Measurements from ENCODE around the gene ERBB2. TPM values are rescaled to one million over a fixed set of nuclear protein-coding genes. Genes with fewer than 3 reads are reported as not detected.

The ERBB2 gene
- total and polyA plus RNA-seq, 2 of the 13 experiments (the other 11 are each of a cell fraction or from before 2014, with no cell fraction given), result 57.7 to 64.1 TPM

GRCh38 chr17:39746145-39746461, 46.2 kb downstream of the ERBB2 start:
- H3K79me2 ChIP-seq (ENCODE audit: insufficient read depth, low read length), result peaks cover 12% of the 10 kb centered on the region
- 98% methylated on average over 7 of the region's 7 CpGs for WGBS (ENCODE audit: low lambda C conversion rate)
- no TSS peak for BruUV-seq (replicated peaks)
- intact Hi-C loops (cut with micrococcal nuclease; ENCODE audit: unreplicated experiment) (no loop called here), in situ Hi-C loops (cut with HindIII; ENCODE audit: extremely low pct_ligation_motif_present, low pct_unique_long_range_greater_than_20kb) (no loop called here)
- FAIRE-seq (no peak), ATAC-seq (no peak), DNase-seq (ENCODE audit: low spot score) (no peak)
- no peak overlapping the region for H3K27ac ChIP-seq (ENCODE audit: extremely low read length, insufficient read depth, low read length)
- ChIA-PET POLR2A (no interaction called here), CTCF (ENCODE audit: low intra/inter-chr PET ratio, low total read pairs) (no interaction called here)
- no peaks in the 10 kb centered on the region for H3K27me3 ChIP-seq (ENCODE audit: control insufficient read depth in 1 of 2, insufficient read depth in 2 of 2, low read length in 2 of 2)
- peaks cover 43 to 52% of the 10 kb centered on the region in 2 experiments for H3K36me3 ChIP-seq (replicated peaks in 1 of 2; ENCODE audit: control insufficient read depth in 1 of 2, insufficient read depth in 2 of 2, low read length in 2 of 2)
- peaks cover 4% of the 10 kb centered on the region; the same call in 1 of the 2 replicates for H4K20me1 ChIP-seq (ENCODE audit: insufficient read depth, low read length)
- H3K4me2 ChIP-seq (ENCODE audit: low read depth, low read length), result no peak overlapping the region
- H3K9ac ChIP-seq (ENCODE audit: insufficient read depth, low read depth, low read length), result no peak overlapping the region
- H3K4me3 ChIP-seq (replicated peaks in 1 of 3; ENCODE audit: insufficient read depth in 1 of 3, low read depth in 2 of 3, low read length in 3 of 3), result no peak overlapping the region
- H3K4me1 ChIP-seq (ENCODE audit: insufficient read depth, low read length), result peaks cover 43% of the 10 kb centered on the region
- no peak overlapping the region for H2AFZ ChIP-seq (ENCODE audit: low read length)
- H3K9me3 ChIP-seq (ENCODE audit: low read length), result no peaks in the 10 kb centered on the region
- TF ChIP-seq TOE1 (CRISPR knock-in tag; IDR thresholded peaks at IDR 0.05) (no peak), STAT6 (CRISPR knock-in tag; IDR thresholded peaks at IDR 0.05; ENCODE audit: borderline replicate concordance) (no peak), ASH2L (IDR thresholded peaks at IDR 0.05; ENCODE audit: insufficient read length, low read depth, low read length) (no peak), ZBTB7A (CRISPR knock-in tag; IDR thresholded peaks at IDR 0.05) (no peak), POGZ (CRISPR knock-in tag; IDR thresholded peaks at IDR 0.05) (no peak), ZBTB8A (CRISPR knock-in tag; IDR thresholded peaks at IDR 0.05; ENCODE audit: borderline replicate concordance, low read depth) (no peak), CREM (IDR thresholded peaks at IDR 0.05) (no peak), CREM (CRISPR knock-in tag; IDR thresholded peaks at IDR 0.05) (no peak), ZNF460 (CRISPR knock-in tag; IDR thresholded peaks at IDR 0.05; ENCODE audit: borderline replicate concordance) (no peak), ZNF788 (CRISPR knock-in tag; IDR thresholded peaks at IDR 0.05; ENCODE audit: borderline replicate concordance) (no peak), ZNF773 (CRISPR knock-in tag; IDR thresholded peaks at IDR 0.05; ENCODE audit: borderline replicate concordance) (no peak)
- TF ChIP-seq, protein P1, sequence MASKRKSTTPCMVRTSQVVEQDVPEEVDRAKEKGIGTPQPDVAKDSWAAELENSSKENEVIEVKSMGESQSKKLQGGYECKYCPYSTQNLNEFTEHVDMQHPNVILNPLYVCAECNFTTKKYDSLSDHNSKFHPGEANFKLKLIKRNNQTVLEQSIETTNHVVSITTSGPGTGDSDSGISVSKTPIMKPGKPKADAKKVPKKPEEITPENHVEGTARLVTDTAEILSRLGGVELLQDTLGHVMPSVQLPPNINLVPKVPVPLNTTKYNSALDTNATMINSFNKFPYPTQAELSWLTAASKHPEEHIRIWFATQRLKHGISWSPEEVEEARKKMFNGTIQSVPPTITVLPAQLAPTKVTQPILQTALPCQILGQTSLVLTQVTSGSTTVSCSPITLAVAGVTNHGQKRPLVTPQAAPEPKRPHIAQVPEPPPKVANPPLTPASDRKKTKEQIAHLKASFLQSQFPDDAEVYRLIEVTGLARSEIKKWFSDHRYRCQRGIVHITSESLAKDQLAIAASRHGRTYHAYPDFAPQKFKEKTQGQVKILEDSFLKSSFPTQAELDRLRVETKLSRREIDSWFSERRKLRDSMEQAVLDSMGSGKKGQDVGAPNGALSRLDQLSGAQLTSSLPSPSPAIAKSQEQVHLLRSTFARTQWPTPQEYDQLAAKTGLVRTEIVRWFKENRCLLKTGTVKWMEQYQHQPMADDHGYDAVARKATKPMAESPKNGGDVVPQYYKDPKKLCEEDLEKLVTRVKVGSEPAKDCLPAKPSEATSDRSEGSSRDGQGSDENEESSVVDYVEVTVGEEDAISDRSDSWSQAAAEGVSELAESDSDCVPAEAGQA (IDR thresholded peaks at IDR 0.05; ENCODE audit: low read depth), result no peak
- TF ChIP-seq, protein P1 (CRISPR knock-in tag; IDR thresholded peaks at IDR 0.05; ENCODE audit: borderline replicate concordance), result no peak
- TF ChIP-seq, protein P2, sequence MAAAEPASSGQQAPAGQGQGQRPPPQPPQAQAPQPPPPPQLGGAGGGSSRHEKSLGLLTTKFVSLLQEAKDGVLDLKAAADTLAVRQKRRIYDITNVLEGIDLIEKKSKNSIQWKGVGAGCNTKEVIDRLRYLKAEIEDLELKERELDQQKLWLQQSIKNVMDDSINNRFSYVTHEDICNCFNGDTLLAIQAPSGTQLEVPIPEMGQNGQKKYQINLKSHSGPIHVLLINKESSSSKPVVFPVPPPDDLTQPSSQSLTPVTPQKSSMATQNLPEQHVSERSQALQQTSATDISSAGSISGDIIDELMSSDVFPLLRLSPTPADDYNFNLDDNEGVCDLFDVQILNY (CRISPR knock-in tag; conservative IDR thresholded peaks at IDR 0.05), result no peak
- TF ChIP-seq, protein P3, sequence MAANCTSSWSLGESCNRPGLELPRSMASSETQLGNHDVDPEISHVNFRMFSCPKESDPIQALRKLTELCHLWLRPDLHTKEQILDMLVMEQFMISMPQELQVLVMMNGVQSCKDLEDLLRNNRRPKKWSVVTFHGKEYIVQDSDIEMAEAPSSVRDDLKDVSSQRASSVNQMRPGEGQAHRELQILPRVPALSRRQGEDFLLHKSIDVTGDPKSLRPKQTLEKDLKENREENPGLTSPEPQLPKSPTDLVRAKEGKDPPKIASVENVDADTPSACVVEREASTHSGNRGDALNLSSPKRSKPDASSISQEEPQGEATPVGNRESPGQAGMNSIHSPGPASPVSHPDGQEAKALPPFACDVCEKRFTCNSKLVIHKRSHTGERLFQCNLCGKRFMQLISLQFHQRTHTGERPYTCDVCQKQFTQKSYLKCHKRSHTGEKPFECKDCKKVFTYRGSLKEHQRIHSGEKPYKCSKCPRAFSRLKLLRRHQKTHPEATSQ (CRISPR knock-in tag; IDR thresholded peaks at IDR 0.05; ENCODE audit: borderline replicate concordance), result no peak
